NT2/D1 (cell line): ENCODE measurements around the gene LYSMD1.

ENCODE experiments used
- SUZ12 ChIP-seq: IDR thresholded peaks from 2 replicates; pipeline ENCODE4 v1.6.1; 2011; ENCODE audit not compliant: insufficient read length, insufficient read depth; ENCODE audit errors: extremely low read depth
- YY1 ChIP-seq: IDR thresholded peaks from 2 replicates; pipeline ENCODE4 v1.6.1; 2011; ENCODE audit not compliant: insufficient read length, insufficient read depth

- TF ChIP-seq SUZ12 (no peak), YY1 (no peak)
These were observed 829 bp upstream of the LYSMD1 start for GRCh38 chr1:151166505-151166956.
